GM23338 (cell line): Measurements from ENCODE around the gene FAM89A. TPM values are rescaled to one million over a fixed set of nuclear protein-coding genes. Genes with fewer than 3 reads are reported as not detected.

Source experiments
- ATAC-seq: fragments of 200-7000 bp; cut with Tn5 transposase; 3 replicates; pipeline ENCODE4 v1.9.1; 2020
- DNase-seq: peaks from one replicate; pipeline ENCODE4 v3.0.0-alpha.2; 2015; ENCODE audit warnings: low spot score
- H2AFZ ChIP-seq: fragments of 200-600 bp; sonication (generic); 2 replicates; pipeline ENCODE4 v1.8.0; 2016; ENCODE audit warnings: antibody characterized with exemption, mild to moderate bottlenecking, moderate library complexity
- H3F3A ChIP-seq: fragments of 200-600 bp; sonication (generic); replicated peaks from 2 replicates; pipeline ENCODE4 v1.8.0; 2017; ENCODE audit warnings: antibody characterized with exemption, mixed run types, low read depth
- H3K27ac ChIP-seq: fragments of 200-600 bp; sonication (generic); 2 replicates; pipeline ENCODE4 v1.6.1; 2016; ENCODE audit warnings: low read depth
- H3K27me3 ChIP-seq: fragments of 200-600 bp; sonication (generic); 2 replicates; pipeline ENCODE4 v1.8.0; 2016; ENCODE audit warnings: mild to moderate bottlenecking, mixed run types, moderate library complexity; ENCODE audit not compliant: insufficient read depth
- H3K36me3 ChIP-seq: fragments of 200-600 bp; sonication (generic); 2 replicates; pipeline ENCODE4 v1.8.0; 2016; ENCODE audit warnings: mild to moderate bottlenecking; ENCODE audit not compliant: insufficient read depth
- H3K4me1 ChIP-seq: fragments of 200-600 bp; sonication (generic); 2 replicates; pipeline ENCODE4 v1.8.0; 2016; ENCODE audit warnings: mild to moderate bottlenecking, moderate library complexity; ENCODE audit not compliant: insufficient read depth
- H3K4me2 ChIP-seq: fragments of 200-600 bp; sonication (generic); 2 replicates; pipeline ENCODE4 v1.7.1; 2017; ENCODE audit warnings: mixed run types
- H3K4me3 ChIP-seq: fragments of 200-600 bp; sonication (generic); 2 replicates; pipeline ENCODE4 v1.6.1; 2016; ENCODE audit warnings: mixed run types
- H3K79me2 ChIP-seq: fragments of 200-600 bp; sonication (generic); replicated peaks from 2 replicates; pipeline ENCODE4 v1.8.0; 2017; ENCODE audit warnings: mild to moderate bottlenecking; ENCODE audit not compliant: insufficient read depth
- H3K9me2 ChIP-seq: fragments of 200-600 bp; sonication (generic); 2 replicates; pipeline ENCODE4 v1.8.0; 2017; ENCODE audit not compliant: insufficient read depth
- H4K20me1 ChIP-seq: fragments of 200-600 bp; sonication (generic); replicated peaks from 2 replicates; pipeline ENCODE4 v1.8.0; 2017; ENCODE audit warnings: mild to moderate bottlenecking; ENCODE audit not compliant: insufficient read depth
- H3K27ac Mint-ChIP-seq: 2 replicates; pipeline ENCODE4 v1.8.0; 2020; ENCODE audit warnings: inconsistent platforms, mild to moderate bottlenecking, moderate library complexity, mixed read lengths
- H3K27me3 Mint-ChIP-seq: 3 replicates; pipeline ENCODE4 v1.8.0; 2022; ENCODE audit warnings: low read depth, mild to moderate bottlenecking, moderate library complexity, mixed read lengths, inconsistent platforms; ENCODE audit not compliant: insufficient read depth, poor library complexity
- H3K36me3 Mint-ChIP-seq: 3 replicates; pipeline ENCODE4 v1.8.0; 2021; ENCODE audit warnings: low read depth, mild to moderate bottlenecking, inconsistent platforms, moderate library complexity, mixed read lengths
- H3K4me1 Mint-ChIP-seq: 3 replicates; pipeline ENCODE4 v1.8.0; 2020; ENCODE audit warnings: mild to moderate bottlenecking, inconsistent platforms, mixed read lengths
- H3K4me3 Mint-ChIP-seq: 3 replicates; pipeline ENCODE4 v1.8.0; 2021; ENCODE audit warnings: moderate library complexity, mild to moderate bottlenecking, inconsistent platforms, mixed read lengths
- H3K9me3 Mint-ChIP-seq: 3 replicates; pipeline ENCODE4 v1.8.0; 2020; ENCODE audit warnings: moderate library complexity, mild to moderate bottlenecking, inconsistent platforms, mixed read lengths
- CTCF ChIP-seq, 2 experiments: fragments of 200-600 bp in 1 of 2; sonication (generic) in 1 of 2; conservative IDR thresholded peaks; 2 replicates each; pipeline versions ENCODE4 v1.5.1 to v1.6.1; 2016 to 2017; ENCODE audit warnings: antibody characterized with exemption in 2 of 2, low read depth in 2 of 2, mild to moderate bottlenecking in 2 of 2, moderate library complexity in 1 of 2
- ETS1 ChIP-seq: IDR thresholded peaks from 2 replicates; pipeline ENCODE4 v1.6.1; 2016; ENCODE audit warnings: antibody characterized with exemption
- NANOG ChIP-seq: IDR thresholded peaks from 2 replicates; pipeline ENCODE4 v1.6.1; 2016; ENCODE audit warnings: antibody characterized with exemption, borderline replicate concordance
- POLR2AphosphoS5 ChIP-seq: IDR thresholded peaks from 2 replicates; pipeline ENCODE4 v1.6.1; 2016; ENCODE audit warnings: antibody characterized with exemption, low read depth
- REST ChIP-seq: IDR thresholded peaks from one replicate; pipeline ENCODE4 v1.6.1; 2018; ENCODE audit warnings: antibody characterized with exemption; ENCODE audit not compliant: unreplicated experiment
- ZNF462 ChIP-seq: fragments of 250-450 bp; sonication (Bioruptor Pico); IDR thresholded peaks from 2 replicates; pipeline ENCODE4 v1.5.0; 2020; ENCODE audit warnings: mild to moderate bottlenecking, moderate library complexity
- polyA plus RNA-seq: library from polyadenylated mRNA; unstranded; fragments of >200 nt; fragmentation: Nextera tagmentation; extraction: Ambion mirVana; gene quantifications from 2 replicates; pipeline ENCODE4 v1.2.1, GENCODE V29; 2016
- total RNA-seq: library from RNA; depleted of rRNA; stranded (reverse); fragments of >200 nt; shearing (Covaris generic); gene quantifications from 2 replicates; pipeline ENCODE4 v1.2.3, GENCODE V29; 2014

Gene FAM89A
- total and polyA plus RNA-seq, 2 experiments from 2014 or later, result 3.2 to 3.8 TPM

- peaks cover 9% of the 10 kb centered on the region; the same call in 2 of the 3 replicates for H3K36me3 Mint-ChIP-seq
- no peak for ATAC-seq
These were observed 52.6 kb downstream of the FAM89A start for GRCh38 chr1:230987448-230987847.

More at GRCh38 chr1:230987448-230987847, 52.6 kb downstream of the FAM89A start:
- Histone ChIP-seq H3F3A (no peaks in the 10 kb centered on the region), H4K20me1 (peaks cover 76% of the 10 kb centered on the region), H3K79me2 (0 out of 2 replicates have a peak, but pooled peaks cover 3% of the 10 kb centered on the region), H2AFZ (no peak overlapping the region), H3K4me2 (no peak overlapping the region), H3K4me1 (0 out of 2 replicates have a peak, but pooled peaks cover 13% of the 10 kb centered on the region), H3K27me3 (peaks cover 64% of the 10 kb centered on the region), H3K27ac (no peak overlapping the region), H3K9me2 (no peaks in the 10 kb centered on the region), H3K36me3 (no peaks in the 10 kb centered on the region), H3K4me3 (no peak overlapping the region)
- no peak for TF ChIP-seq NANOG
- no peak for TF ChIP-seq REST
- TF ChIP-seq ZNF462 (CRISPR knock-in tag), result no peak
- TF ChIP-seq POLR2AphosphoS5, result no peak
- TF ChIP-seq ETS1, result no peak
- TF ChIP-seq CTCF (conservative IDR thresholded peaks at IDR 0.05; ENCODE audit: low read depth in 2 of 2), result no peak
- H3K4me3 Mint-ChIP-seq, result no peak overlapping the region
- peaks cover 4% of the 10 kb centered on the region for H3K27me3 Mint-ChIP-seq
- DNase-seq, result no peak
- peaks cover 22% of the 10 kb centered on the region for H3K4me1 Mint-ChIP-seq
- H3K9me3 Mint-ChIP-seq, result no peaks in the 10 kb centered on the region; the same call in 2 of the 3 replicates
- H3K27ac Mint-ChIP-seq, result no peak overlapping the region
